T-helper 9 cell (primary cell): Measurements from ENCODE around the gene PDXK.
"Not testable (repeated sequence)": the region's sequence is repeated elsewhere in the genome, so short reads cannot be mapped to it uniquely, and the experiment has no call there.

ENCODE experiments used
- DNase-seq: peaks from one replicate; pipeline ENCODE4 v3.0.0-alpha.2; 2020

The PDXK gene

DNA sequence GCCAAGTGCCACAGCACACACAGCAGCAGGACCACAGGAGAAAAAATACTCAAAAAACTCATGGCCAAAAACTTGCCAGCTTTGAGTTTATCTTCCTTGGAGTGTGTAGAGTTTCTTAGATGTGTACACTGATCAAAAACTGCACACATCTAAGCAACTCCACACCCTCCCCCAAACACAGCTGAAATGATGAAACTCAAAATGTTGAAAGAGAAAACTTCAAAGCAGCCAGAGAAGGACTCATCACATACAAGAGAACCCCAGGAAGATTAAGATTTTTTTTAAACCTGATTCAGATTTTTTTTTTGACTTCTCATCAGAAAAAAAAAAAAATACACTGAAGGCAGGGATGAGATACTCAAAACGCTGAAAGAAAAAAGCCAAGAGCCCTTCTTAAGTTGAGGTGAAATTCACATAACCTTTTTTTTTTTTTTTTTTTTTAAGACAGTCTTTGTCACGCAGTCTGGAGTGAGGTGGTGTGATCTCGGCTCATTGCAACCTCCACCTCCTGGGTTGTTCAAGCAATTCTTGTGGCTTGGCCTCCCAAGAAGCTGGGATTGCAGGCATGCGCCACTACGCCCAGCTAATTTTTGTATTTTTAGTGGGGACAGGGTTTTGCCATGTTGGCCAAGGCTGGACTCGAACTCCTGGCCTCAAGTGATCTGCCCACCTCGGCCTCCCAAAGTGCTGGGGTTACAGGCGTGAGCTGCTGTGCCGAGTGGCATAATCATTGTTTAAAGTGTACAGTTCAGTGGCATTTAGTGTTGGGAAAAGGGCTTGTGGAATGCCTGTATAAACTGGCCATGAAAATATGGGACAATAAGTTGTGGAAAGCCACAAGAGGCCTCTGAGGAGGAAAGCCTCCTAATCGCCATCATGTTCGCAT, 20.9 kb upstream of the PDXK start:
- DNase-seq = no peak

DNA sequence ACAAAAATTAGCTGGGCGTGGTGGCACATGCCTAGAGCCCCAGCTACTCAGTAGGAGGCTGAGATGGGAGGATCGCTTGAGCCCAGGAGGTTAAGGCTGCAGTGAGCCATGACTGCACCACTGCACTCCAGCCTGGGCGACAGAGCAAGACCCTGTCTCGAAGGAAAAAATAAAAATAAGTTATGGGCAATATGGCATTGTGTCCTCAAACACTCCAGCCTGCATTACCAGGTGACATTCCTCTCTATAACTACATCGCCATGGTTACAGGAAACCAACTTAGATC, 19.5 kb upstream of the PDXK start:
- not testable (repeated sequence) for DNase-seq

DNA sequence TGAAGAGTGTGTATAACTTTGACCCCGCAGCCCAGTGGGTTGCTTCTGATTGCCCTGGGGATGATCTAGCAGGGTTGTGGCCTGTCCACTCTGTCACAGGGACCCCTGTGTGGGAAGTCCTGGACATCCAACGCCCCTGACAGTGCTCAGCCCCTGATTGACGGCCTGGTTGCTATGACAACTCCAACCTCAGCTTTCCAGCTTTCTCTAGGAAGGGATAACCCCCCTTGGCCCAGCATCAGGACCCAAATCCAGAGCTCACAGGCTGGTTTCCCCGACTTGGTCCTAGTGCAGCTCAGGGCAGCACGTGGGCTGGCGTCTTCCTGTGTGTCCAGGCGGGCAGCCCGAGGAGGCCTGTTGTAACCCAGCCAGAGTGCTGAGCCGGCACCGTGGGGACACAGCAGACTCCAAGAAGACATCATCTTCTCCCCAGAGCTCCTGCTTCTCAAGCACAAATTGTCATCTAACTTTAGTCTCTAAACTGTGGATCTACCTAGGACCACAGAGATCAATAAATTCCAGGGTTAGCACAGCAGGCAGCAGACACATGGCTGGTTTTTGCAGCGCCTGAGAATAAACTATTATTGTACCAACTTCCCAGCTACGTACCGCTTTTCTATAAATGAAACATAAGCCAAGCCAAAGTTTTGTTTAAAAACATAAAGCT, 18.9 kb upstream of the PDXK start:
- no peak for DNase-seq

GRCh38 chr21:43701936-43702784, 16.8 kb upstream of the PDXK start:
- no peak for DNase-seq

DNA sequence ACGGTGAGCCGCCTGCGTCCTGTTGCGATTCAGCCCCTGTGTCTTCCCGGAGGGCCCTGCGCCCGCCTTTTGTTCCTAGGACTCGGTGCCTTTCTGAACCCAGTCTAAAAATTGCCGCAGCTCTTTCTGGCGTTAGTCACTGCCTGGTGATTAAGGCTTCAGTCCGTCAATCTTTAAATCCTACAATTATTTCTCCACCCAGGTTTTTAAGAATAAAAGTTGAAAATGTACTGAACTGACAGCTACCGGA, 16.2 kb upstream of the PDXK start:
- DNase-seq = no peak

GRCh38 chr21:43703035-43703880, 15.7 kb upstream of the PDXK start:
- no peak for DNase-seq

GRCh38 chr21:43707462-43707861, 11.5 kb upstream of the PDXK start:
- no peak for DNase-seq

- no peak for DNase-seq
Measured at GRCh38 chr21:43708745-43709381, 10.1 kb upstream of the PDXK start.

- no peak for DNase-seq
Measured at GRCh38 chr21:43712268-43712942, 6.5 kb upstream of the PDXK start.

GRCh38 chr21:43713123-43713522, 5.8 kb upstream of the PDXK start:
- DNase-seq = not testable (repeated sequence)

- DNase-seq = no peak
Measured at GRCh38 chr21:43716376-43717165, 2.4 kb upstream of the PDXK start.

- no peak for DNase-seq
Measured at GRCh38 chr21:43717166-43717853, 1.6 kb upstream of the PDXK start.

- DNase-seq = no peak
Measured at GRCh38 chr21:43717967-43718871, 710 bp upstream of the PDXK start.

DNA sequence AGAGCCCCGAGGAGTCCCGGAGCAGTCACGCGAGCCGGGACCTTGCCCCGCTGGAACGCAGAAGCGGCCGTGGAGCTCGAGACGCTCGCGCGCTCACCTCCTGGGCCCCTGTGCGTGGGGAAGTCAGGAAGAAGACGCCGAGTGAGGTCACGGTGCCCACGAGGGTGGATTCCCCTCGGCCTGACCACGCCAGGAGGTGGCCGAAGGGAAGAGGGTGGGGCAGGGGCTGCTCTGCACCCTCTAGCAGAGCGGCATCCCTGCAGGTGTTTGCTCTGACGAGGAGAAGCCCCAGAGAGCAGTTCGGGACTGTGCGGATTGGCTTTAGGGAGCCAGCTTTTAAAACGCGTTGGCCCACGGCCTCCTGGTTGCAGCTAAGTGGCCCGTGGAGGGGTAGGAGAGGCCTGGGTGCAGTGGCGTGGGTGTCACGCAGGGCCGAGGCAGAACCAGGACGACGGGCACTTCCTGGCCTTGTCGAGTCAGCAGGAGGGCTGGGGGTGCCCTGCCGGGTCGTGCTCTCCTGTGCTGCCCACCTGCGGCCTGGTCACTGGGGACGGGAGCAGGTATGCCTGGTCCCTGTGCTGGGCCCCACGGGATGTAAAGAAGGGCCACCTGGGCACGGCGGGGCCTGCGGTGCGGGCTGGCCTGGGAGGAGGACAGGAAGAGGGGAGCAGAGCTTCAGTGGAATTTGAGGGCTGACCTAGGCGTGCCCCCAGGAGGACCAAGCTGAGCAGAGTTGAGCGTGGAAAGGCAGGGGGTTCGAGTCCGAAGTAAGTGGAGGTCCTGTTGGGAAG, 1.0 kb downstream of the PDXK start:
- DNase-seq = no peak

DNA sequence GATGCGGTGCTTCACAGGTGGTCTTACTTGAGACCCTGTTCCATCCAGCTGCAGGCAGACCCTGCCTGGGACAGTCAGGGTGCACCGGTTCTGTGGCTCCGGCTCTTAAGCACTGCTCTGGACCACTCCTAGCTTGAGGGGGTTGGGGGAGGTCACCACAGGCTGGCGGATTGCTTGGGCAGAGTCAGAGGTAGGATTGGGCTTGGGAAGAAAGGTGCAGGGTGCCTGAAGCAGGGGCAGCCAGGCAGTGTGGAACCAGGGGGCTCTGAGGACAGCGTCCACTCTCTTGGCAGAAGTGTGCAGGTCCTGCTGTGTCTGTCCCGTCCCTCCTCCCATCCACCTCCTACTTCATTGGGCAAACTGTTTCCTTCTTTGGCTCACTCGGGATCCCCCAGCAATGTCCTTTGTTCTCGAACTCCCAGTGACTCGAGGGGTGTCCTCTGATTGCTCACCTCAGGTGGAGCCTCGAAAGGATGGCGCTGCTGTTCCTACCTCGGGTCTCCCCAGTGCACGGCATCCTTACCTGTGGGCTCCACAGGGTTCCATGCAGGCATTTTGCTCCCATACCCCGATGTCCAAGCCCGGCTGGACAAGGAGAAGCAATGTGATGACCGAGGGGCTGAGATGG, 1.7 kb downstream of the PDXK start:
- no peak for DNase-seq

- no peak for DNase-seq
Measured at GRCh38 chr21:43721206-43721605, 2.3 kb downstream of the PDXK start.

GRCh38 chr21:43721939-43722338, 3.0 kb downstream of the PDXK start:
- no peak for DNase-seq

DNA sequence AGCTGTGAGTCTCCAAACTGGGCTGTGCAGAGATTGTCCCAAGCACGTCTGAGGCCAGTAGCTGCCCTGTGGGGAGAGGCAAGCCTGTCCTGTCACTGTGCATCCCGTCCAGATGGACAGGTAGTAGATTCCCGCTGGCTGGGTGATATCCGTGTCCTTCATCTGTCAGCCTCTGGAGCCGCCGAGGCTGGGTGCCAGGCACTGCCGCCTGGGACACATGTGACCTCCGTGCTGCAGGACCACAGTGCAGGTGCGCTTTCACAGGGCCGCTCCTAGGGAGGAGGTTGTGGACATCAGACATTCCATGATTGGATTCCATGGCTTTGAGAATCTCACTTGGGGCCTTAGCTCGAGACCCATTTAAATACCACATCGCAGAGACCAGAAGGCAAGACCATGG, 4.7 kb downstream of the PDXK start:
- DNase-seq = no peak
